Nephron (organoid): ENCODE results near the gene OR4D2.

Experiments
- H3K27ac Mint-ChIP-seq, 3 experiments: 2 replicates each; pipeline ENCODE4 v1.8.0; 2020; ENCODE audit warnings: mixed read lengths in 3 of 3, mild to moderate bottlenecking in 2 of 3, moderate library complexity in 1 of 3
- H3K27me3 Mint-ChIP-seq: 2 replicates; pipeline ENCODE4 v1.8.0; 2021; ENCODE audit warnings: low read depth, mild to moderate bottlenecking, moderate library complexity, mixed read lengths
- H3K36me3 Mint-ChIP-seq: 2 replicates; pipeline ENCODE4 v1.8.0; 2020; ENCODE audit warnings: low read depth, mixed read lengths
- H3K4me1 Mint-ChIP-seq: 2 replicates; pipeline ENCODE4 v1.8.0; 2020; ENCODE audit warnings: mixed read lengths
- H3K4me3 Mint-ChIP-seq, 3 experiments: 2 replicates each; pipeline ENCODE4 v1.8.0; 2020; ENCODE audit warnings: mild to moderate bottlenecking in 3 of 3, mixed read lengths in 3 of 3, moderate library complexity in 2 of 3
- H3K9me3 Mint-ChIP-seq: 2 replicates; pipeline ENCODE4 v1.8.0; 2020; ENCODE audit warnings: mixed read lengths
- TF ChIP-seq, protein P1 (sequence below), 3 experiments: fragments of 200-600 bp; sonication (generic); IDR thresholded peaks; one replicate each; pipeline ENCODE4 v1.5.0; 2021; ENCODE audit warnings: antibody characterized with exemption in 3 of 3; ENCODE audit not compliant: unreplicated experiment in 3 of 3

OR4D2 gene

DNA sequence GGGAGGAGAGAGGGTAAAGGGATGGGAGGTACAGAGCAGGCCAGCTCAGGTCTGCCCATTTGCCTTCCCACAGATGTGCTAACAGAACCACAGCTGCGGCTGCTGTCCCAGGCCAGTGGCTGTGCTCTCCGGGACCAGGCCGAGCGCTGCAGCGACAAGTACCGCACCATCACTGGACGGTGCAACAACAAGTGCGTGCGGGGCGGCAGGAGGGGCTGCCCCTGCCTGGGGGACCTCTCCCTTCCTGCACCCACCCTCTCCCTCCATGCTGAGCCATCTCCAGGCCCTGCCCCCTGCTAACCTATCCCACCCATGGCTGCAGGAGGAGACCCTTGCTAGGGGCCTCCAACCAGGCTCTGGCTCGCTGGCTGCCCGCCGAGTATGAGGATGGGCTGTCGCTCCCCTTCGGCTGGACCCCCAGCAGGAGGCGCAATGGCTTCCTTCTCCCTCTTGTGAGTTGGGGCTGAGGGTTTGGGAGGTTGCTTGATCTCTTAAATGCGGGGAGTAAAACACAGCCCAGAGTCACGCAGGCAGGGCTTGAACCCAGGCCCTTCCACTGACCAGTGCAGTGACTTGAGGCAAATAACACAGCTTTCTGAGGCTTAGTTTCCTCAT, 27.0 kb downstream of the OR4D2 start:
- H3K4me3 Mint-ChIP-seq, result no peak overlapping the region
- H3K4me1 Mint-ChIP-seq, result no peaks in the 10 kb centered on the region
- no peak overlapping the region for H3K27ac Mint-ChIP-seq
- no peaks in the 10 kb centered on the region for H3K36me3 Mint-ChIP-seq
- no peaks in the 10 kb centered on the region for H3K9me3 Mint-ChIP-seq
- TF ChIP-seq, protein P1, sequence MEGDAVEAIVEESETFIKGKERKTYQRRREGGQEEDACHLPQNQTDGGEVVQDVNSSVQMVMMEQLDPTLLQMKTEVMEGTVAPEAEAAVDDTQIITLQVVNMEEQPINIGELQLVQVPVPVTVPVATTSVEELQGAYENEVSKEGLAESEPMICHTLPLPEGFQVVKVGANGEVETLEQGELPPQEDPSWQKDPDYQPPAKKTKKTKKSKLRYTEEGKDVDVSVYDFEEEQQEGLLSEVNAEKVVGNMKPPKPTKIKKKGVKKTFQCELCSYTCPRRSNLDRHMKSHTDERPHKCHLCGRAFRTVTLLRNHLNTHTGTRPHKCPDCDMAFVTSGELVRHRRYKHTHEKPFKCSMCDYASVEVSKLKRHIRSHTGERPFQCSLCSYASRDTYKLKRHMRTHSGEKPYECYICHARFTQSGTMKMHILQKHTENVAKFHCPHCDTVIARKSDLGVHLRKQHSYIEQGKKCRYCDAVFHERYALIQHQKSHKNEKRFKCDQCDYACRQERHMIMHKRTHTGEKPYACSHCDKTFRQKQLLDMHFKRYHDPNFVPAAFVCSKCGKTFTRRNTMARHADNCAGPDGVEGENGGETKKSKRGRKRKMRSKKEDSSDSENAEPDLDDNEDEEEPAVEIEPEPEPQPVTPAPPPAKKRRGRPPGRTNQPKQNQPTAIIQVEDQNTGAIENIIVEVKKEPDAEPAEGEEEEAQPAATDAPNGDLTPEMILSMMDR (IDR thresholded peaks at IDR 0.05; ENCODE audit: unreplicated experiment in 3 of 3), result no peak
- H3K27me3 Mint-ChIP-seq, result peaks cover 45% of the 10 kb centered on the region

DNA sequence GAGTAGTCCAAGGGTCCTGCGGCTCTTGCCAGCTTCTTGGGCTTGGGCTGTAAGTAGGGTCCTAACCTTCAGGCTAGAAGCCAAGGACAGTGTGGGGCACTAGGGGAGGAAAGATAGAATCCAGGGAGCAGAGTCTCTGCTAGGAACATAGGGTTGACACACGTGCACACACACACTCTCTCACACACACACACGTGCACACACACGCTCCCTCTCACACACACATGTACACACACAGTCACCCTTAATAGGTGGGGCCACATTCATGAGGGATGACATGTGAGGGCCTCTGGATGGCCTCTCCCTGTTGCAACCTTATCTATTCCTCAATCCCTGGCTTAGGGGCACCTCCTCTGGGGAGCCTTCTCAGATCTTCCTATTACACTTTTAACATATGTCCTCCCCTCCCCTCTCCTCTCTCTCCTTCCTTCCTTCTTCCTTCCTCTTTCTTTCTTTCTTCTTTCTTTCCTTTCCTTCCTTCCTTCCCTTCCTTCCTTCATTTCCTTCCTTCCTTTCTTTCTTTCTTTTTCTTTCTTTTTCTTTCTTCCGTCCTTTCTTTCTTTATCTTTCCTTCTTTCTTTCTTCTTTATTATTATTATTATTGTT, 28.8 kb downstream of the OR4D2 start:
- TF ChIP-seq, protein P1 (IDR thresholded peaks at IDR 0.05; ENCODE audit: unreplicated experiment in 3 of 3), result no peak
- no peaks in the 10 kb centered on the region for H3K4me1 Mint-ChIP-seq
- H3K27ac Mint-ChIP-seq, result no peak overlapping the region
- H3K9me3 Mint-ChIP-seq, result no peaks in the 10 kb centered on the region
- H3K36me3 Mint-ChIP-seq, result no peaks in the 10 kb centered on the region
- H3K4me3 Mint-ChIP-seq, result no peak overlapping the region
- peaks cover 33% of the 10 kb centered on the region for H3K27me3 Mint-ChIP-seq

DNA sequence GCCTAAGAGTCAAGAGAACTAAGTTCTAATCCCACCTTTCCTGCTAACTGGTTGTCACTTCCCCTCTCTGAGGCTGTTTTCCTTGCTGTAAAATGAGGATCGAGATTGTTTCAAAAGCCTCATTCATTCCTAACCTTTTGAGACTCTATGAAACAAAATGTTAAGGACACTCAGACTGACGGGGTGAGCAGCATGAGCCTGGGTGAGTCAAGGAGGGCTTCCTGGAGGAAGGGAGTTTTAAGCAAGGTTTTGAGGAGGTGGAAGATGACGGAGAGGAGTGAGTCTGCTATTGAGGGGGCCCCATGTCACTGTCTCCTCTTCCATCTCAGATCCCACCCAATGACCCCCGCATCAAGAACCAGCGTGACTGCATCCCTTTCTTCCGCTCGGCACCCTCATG, 29.8 kb downstream of the OR4D2 start:
- Mint-ChIP-seq H3K36me3 (no peaks in the 10 kb centered on the region), H3K4me3 (no peak overlapping the region), H3K4me1 (no peaks in the 10 kb centered on the region), H3K27ac (no peak overlapping the region), H3K9me3 (no peaks in the 10 kb centered on the region), H3K27me3 (peaks cover 25% of the 10 kb centered on the region)
- TF ChIP-seq, protein P1 (IDR thresholded peaks at IDR 0.05; ENCODE audit: unreplicated experiment in 3 of 3), result no peak

DNA sequence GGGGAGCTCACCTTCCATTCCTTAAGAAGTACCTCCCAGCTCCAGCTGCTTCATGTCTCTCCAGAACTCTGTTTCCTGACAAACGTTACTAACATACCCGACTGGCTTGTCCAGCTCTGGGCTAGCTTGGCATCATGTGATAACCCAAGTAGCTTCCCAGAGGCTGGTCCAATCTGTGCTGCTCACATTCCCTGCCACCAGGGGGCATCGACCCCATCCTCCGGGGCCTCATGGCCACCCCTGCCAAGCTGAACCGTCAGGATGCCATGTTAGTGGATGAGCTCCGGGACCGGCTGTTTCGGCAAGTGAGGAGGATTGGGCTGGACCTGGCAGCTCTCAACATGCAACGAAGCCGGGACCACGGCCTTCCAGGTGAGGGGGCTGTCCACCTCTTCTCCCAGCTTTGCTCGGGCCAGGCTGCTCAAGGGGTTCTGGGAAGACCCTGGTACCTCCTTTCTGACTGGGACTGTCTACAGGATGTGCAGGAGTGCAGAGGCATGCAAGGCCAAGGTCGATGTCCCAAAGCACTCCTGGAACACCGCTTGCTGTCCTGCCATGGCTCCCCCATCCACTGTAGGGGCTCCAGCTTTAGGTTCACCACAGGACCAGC, 33.3 kb downstream of the OR4D2 start:
- H3K27me3 Mint-ChIP-seq, result peaks cover 13% of the 10 kb centered on the region
- H3K27ac Mint-ChIP-seq, result no peak overlapping the region
- H3K9me3 Mint-ChIP-seq, result no peaks in the 10 kb centered on the region
- no peaks in the 10 kb centered on the region for H3K4me1 Mint-ChIP-seq
- no peaks in the 10 kb centered on the region for H3K36me3 Mint-ChIP-seq
- no peak overlapping the region for H3K4me3 Mint-ChIP-seq
- TF ChIP-seq, protein P1 (IDR thresholded peaks at IDR 0.05; ENCODE audit: unreplicated experiment in 3 of 3), result peak in 2 of 3 experiments; percentile 28 to 42

DNA sequence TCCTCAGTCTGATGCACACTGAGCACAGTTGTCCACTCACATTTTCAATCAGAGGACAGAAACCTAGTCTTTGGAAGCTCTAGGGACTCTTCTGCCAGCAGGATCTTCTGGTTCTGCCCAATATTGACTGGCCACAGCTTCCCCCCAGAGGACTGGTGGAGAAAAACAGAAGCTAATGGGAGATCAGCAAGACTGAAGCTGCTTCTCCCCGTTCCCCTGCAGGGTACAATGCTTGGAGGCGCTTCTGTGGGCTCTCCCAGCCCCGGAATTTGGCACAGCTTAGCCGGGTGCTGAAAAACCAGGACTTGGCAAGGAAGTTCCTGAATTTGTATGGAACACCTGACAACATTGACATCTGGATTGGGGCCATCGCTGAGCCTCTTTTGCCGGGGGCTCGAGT, 36.1 kb downstream of the OR4D2 start:
- H3K9me3 Mint-ChIP-seq, result no peaks in the 10 kb centered on the region
- H3K36me3 Mint-ChIP-seq, result peaks cover 14% of the 10 kb centered on the region
- no peak overlapping the region for H3K27ac Mint-ChIP-seq
- no peaks in the 10 kb centered on the region for H3K4me1 Mint-ChIP-seq
- H3K27me3 Mint-ChIP-seq, result peaks cover 13% of the 10 kb centered on the region
- TF ChIP-seq, protein P1 (IDR thresholded peaks at IDR 0.05; ENCODE audit: unreplicated experiment in 3 of 3), result no peak
- no peak overlapping the region for H3K4me3 Mint-ChIP-seq
